Gastrocnemius medialis (tissue), 4 donors: Measurements from ENCODE around the gene CIBAR2. TPM values are rescaled to one million over a fixed set of nuclear protein-coding genes. Genes with fewer than 3 reads are reported as not detected.

Source experiments
- ATAC-seq, 2 donors: fragments of 150-250 bp; one replicate each; pipeline ENCODE4 v1.9.1; 2016
- DNase-seq, 2 donors: peaks; one replicate each; pipeline ENCODE4 v3.0.0-alpha.2; 2019
- H3K27ac ChIP-seq, 4 donors: fragments of 200-600 bp; sonication (generic); 1 replicate in 1 of 4; 2 replicates in 3 of 4; pipeline ENCODE4 v1.5.1; 2016 to 2018; ENCODE audit warnings: mild to moderate bottlenecking in 2 of 4, moderate library complexity in 1 of 4
- H3K27me3 ChIP-seq, 3 donors: fragments of 200-600 bp; sonication (generic) in 2 of 3; 1 replicate in 1 of 3; 2 replicates in 2 of 3; pipeline versions ENCODE4 v1.5.1 to v1.6.0; 2016 to 2019; ENCODE audit warnings: mild to moderate bottlenecking in 1 of 3, moderate library complexity in 1 of 3
- H3K36me3 ChIP-seq, 2 donors: fragments of 200-600 bp; sonication (generic) in 1 of 2; one replicate each; pipeline ENCODE4 v1.5.1; 2017 to 2018
- H3K4me1 ChIP-seq, 2 donors: fragments of 200-600 bp; sonication (generic) in 1 of 2; one replicate each; pipeline ENCODE4 v1.5.1; 2016 to 2017; ENCODE audit warnings: mild to moderate bottlenecking in 2 of 2
- H3K4me3 ChIP-seq, 4 donors: fragments of 200-600 bp; sonication (generic) in 3 of 4; 1 replicate in 1 of 4; 2 replicates in 3 of 4; pipeline ENCODE4 v1.5.1; 2016 to 2019; ENCODE audit warnings: mild to moderate bottlenecking in 2 of 4
- H3K9me3 ChIP-seq, 3 donors: fragments of 200-600 bp; sonication (generic) in 2 of 3; 1 replicate in 1 of 3; 2 replicates in 2 of 3; pipeline ENCODE4 v1.5.1; 2016 to 2019
- CTCF ChIP-seq, 5 experiments: fragments of 450-650 bp in 3 of 5; fragments of 200-600 bp in 2 of 5; sonication (generic) in 2 of 5; IDR thresholded peaks in 4 of 5; conservative IDR thresholded peaks in 1 of 5; 1 replicate in 4 of 5; 2 replicates in 1 of 5; pipeline ENCODE4 v1.5.1; 2016 to 2019; ENCODE audit warnings: antibody characterized with exemption in 5 of 5, mild to moderate bottlenecking in 3 of 5, moderate library complexity in 3 of 5
- POLR2A ChIP-seq, 2 donors: fragments of 450-650 bp; IDR thresholded peaks; one replicate each; pipeline ENCODE4 v1.6.1; 2017; ENCODE audit warnings: antibody characterized with exemption in 2 of 2, mild to moderate bottlenecking in 2 of 2, moderate library complexity in 2 of 2
- in situ Hi-C, 4 donors: fragments of 200-750 bp; cut with MboI; loops; one replicate each; pipeline versions ENCODE4 v1.15.0 to v1.8.0; 2017; ENCODE audit warnings: low sequenced_read_pairs in 4 of 4
- intact Hi-C: fragments of 100-400 bp; cut with DNase I; formaldehyde crosslinking; loops from one replicate; pipeline ENCODE4 v1.15.1; 2023; ENCODE audit warnings: low total_unique reads
- total RNA-seq, 4 donors: library from RNA; depleted of rRNA; stranded (reverse); fragments of >200 nt; gene quantifications; one replicate each; pipeline versions ENCODE4 v1.1.0 to v1.2.3, GENCODE V29; 2016

Gene CIBAR2
- total RNA-seq, 4 donors from 2014 or later, result not detected

- ATAC-seq, result peak; percentile 20 to 21
- H3K27me3 ChIP-seq, result no peaks in the 10 kb centered on the region
- no peaks in the 10 kb centered on the region for H3K36me3 ChIP-seq
- no peaks in the 10 kb centered on the region for H3K4me1 ChIP-seq
- in situ Hi-C loops (no loop called here), intact Hi-C loops (no loop called here)
- no peak for TF ChIP-seq POLR2A (IDR thresholded peaks at IDR 0.05)
- H3K27ac ChIP-seq, result no peak overlapping the region
- DNase-seq, result peak; percentile 46 to 57
- H3K9me3 ChIP-seq, result no peaks in the 10 kb centered on the region
- no peak overlapping the region for H3K4me3 ChIP-seq
These were observed 50.7 kb downstream of the CIBAR2 start for GRCh38 chr16:85061566-85061965.

GRCh38 chr16:85058909-85059308 is 53.4 kb downstream of the CIBAR2 start:
- ATAC-seq, result no peak
- TF ChIP-seq POLR2A (IDR thresholded peaks at IDR 0.05) (no peak), CTCF (IDR thresholded peaks at IDR 0.05 in 4 of 5, conservative IDR thresholded peaks at IDR 0.05 in 1 of 5) (no peak)
- Histone ChIP-seq H3K27ac (no peak overlapping the region), H3K27me3 (no peaks in the 10 kb centered on the region), H3K4me1 (peaks cover 12 to 13% of the 10 kb centered on the region in 2 donors), H3K9me3 (no peaks in the 10 kb centered on the region), H3K36me3 (no peaks in the 10 kb centered on the region), H3K4me3 (no peak overlapping the region)
- intact Hi-C loops (no loop called here), in situ Hi-C loops (no loop called here)
- DNase-seq, result no peak

GRCh38 chr16:85057948-85058347 is 54.3 kb downstream of the CIBAR2 start:
- peaks cover 12 to 13% of the 10 kb centered on the region in 2 donors for H3K4me1 ChIP-seq
- no peak overlapping the region for H3K4me3 ChIP-seq
- H3K36me3 ChIP-seq, result no peaks in the 10 kb centered on the region
- in situ Hi-C loops, result no loop called here
- intact Hi-C loops, result no loop called here
- no peaks in the 10 kb centered on the region for H3K9me3 ChIP-seq
- H3K27me3 ChIP-seq, result no peaks in the 10 kb centered on the region
- DNase-seq (no peak), ATAC-seq (no peak)
- no peak overlapping the region for H3K27ac ChIP-seq
- no peak for TF ChIP-seq CTCF (IDR thresholded peaks at IDR 0.05 in 4 of 5, conservative IDR thresholded peaks at IDR 0.05 in 1 of 5)
- no peak for TF ChIP-seq POLR2A (IDR thresholded peaks at IDR 0.05)

GRCh38 chr16:85057212-85057889 is 54.9 kb downstream of the CIBAR2 start:
- no peak for DNase-seq
- Histone ChIP-seq H3K27ac (no peak overlapping the region), H3K9me3 (no peaks in the 10 kb centered on the region), H3K4me3 (no peak overlapping the region), H3K36me3 (no peaks in the 10 kb centered on the region), H3K27me3 (no peaks in the 10 kb centered on the region), H3K4me1 (peaks cover 12 to 13% of the 10 kb centered on the region in 2 donors)
- in situ Hi-C loops (no loop called here), intact Hi-C loops (no loop called here)
- TF ChIP-seq CTCF (IDR thresholded peaks at IDR 0.05 in 4 of 5, conservative IDR thresholded peaks at IDR 0.05 in 1 of 5) (no peak), POLR2A (IDR thresholded peaks at IDR 0.05) (no peak)
- ATAC-seq, result no peak

- DNase-seq (no peak), ATAC-seq (no peak)
- intact Hi-C loops (no loop called here), in situ Hi-C loops (no loop called here)
- Histone ChIP-seq H3K27ac (peak overlapping the region in 3 of 4 donors; percentile 31 to 68 (median 36)), H3K4me1 (peaks cover 12 to 13% of the 10 kb centered on the region in 2 donors), H3K9me3 (no peaks in the 10 kb centered on the region), H3K27me3 (no peaks in the 10 kb centered on the region), H3K36me3 (no peaks in the 10 kb centered on the region), H3K4me3 (peak overlapping the region in 2 of 4 donors; percentile 7 to 13)
- no peak for TF ChIP-seq CTCF (IDR thresholded peaks at IDR 0.05 in 4 of 5, conservative IDR thresholded peaks at IDR 0.05 in 1 of 5)
- no peak for TF ChIP-seq POLR2A (IDR thresholded peaks at IDR 0.05)
These were observed 56.0 kb downstream of the CIBAR2 start for GRCh38 chr16:85056211-85056748.
